ENCODE measurements around the gene NCAPG.
"Not testable (repeated sequence)": the region's sequence is repeated elsewhere in the genome, so short reads cannot be mapped to it uniquely, and the experiment has no call there.

The NCAPG gene

GRCh38 chr4:17817027-17817426 lies 6.2 kb downstream of the NCAPG start:
- H3K4me1 Mint-ChIP-seq (ENCODE audit: low read depth), result peaks cover 25% of the 10 kb centered on the region
- no peak overlapping the region for H3K27ac Mint-ChIP-seq
- no peaks in the 10 kb centered on the region for H3K9me3 Mint-ChIP-seq
- H3K27me3 Mint-ChIP-seq, result no peaks in the 10 kb centered on the region
- peaks cover 70% of the 10 kb centered on the region for H3K36me3 Mint-ChIP-seq (ENCODE audit: low read depth)
- no peak overlapping the region for H3K4me3 Mint-ChIP-seq

- Mint-ChIP-seq H3K4me1 (ENCODE audit: low read depth) (no peaks in the 10 kb centered on the region), H3K36me3 (ENCODE audit: low read depth) (peaks cover 75% of the 10 kb centered on the region), H3K27me3 (no peaks in the 10 kb centered on the region), H3K4me3 (no peak overlapping the region), H3K27ac (no peak overlapping the region), H3K9me3 (no peaks in the 10 kb centered on the region)
Measured at GRCh38 chr4:17823871-17824669, 13.3 kb downstream of the NCAPG start.

- no peaks in the 10 kb centered on the region for H3K9me3 Mint-ChIP-seq
- H3K36me3 Mint-ChIP-seq (ENCODE audit: low read depth), result peaks cover 57% of the 10 kb centered on the region
- no peak overlapping the region for H3K4me3 Mint-ChIP-seq
- no peaks in the 10 kb centered on the region for H3K4me1 Mint-ChIP-seq (ENCODE audit: low read depth)
- no peak overlapping the region for H3K27ac Mint-ChIP-seq
- no peaks in the 10 kb centered on the region for H3K27me3 Mint-ChIP-seq
Measured at GRCh38 chr4:17846266-17846665, 35.5 kb downstream of the NCAPG start.

- H3K36me3 Mint-ChIP-seq (ENCODE audit: low read depth), result peaks cover 19% of the 10 kb centered on the region
- not testable (repeated sequence) for H3K9me3 Mint-ChIP-seq; H3K27ac Mint-ChIP-seq; H3K4me3 Mint-ChIP-seq; H3K4me1 Mint-ChIP-seq (ENCODE audit: low read depth); H3K27me3 Mint-ChIP-seq
Measured at GRCh38 chr4:17850295-17850694, 39.5 kb downstream of the NCAPG start.

GRCh38 chr4:17851959-17852358 lies 41.2 kb downstream of the NCAPG start:
- Mint-ChIP-seq H3K4me1 (ENCODE audit: low read depth) (no peaks in the 10 kb centered on the region), H3K27me3 (no peaks in the 10 kb centered on the region), H3K9me3 (no peaks in the 10 kb centered on the region), H3K4me3 (no peak overlapping the region), H3K36me3 (ENCODE audit: low read depth) (peaks cover 6% of the 10 kb centered on the region), H3K27ac (no peak overlapping the region)

GRCh38 chr4:17854036-17854435 lies 43.3 kb downstream of the NCAPG start:
- Mint-ChIP-seq H3K4me1 (ENCODE audit: low read depth) (no peaks in the 10 kb centered on the region), H3K4me3 (no peak overlapping the region), H3K36me3 (ENCODE audit: low read depth) (peaks cover 7% of the 10 kb centered on the region), H3K9me3 (no peaks in the 10 kb centered on the region), H3K27me3 (no peaks in the 10 kb centered on the region), H3K27ac (no peak overlapping the region)

GRCh38 chr4:17859793-17860406 lies 49.1 kb downstream of the NCAPG start:
- no peak overlapping the region for H3K4me3 Mint-ChIP-seq

GRCh38 chr4:17861906-17862305 lies 51.1 kb downstream of the NCAPG start:
- not testable (repeated sequence) for H3K27ac Mint-ChIP-seq; H3K4me1 Mint-ChIP-seq (ENCODE audit: low read depth); H3K27me3 Mint-ChIP-seq; H3K4me3 Mint-ChIP-seq
- Mint-ChIP-seq H3K9me3 (peaks cover 18% of the 10 kb centered on the region), H3K36me3 (ENCODE audit: low read depth) (peaks cover 44% of the 10 kb centered on the region)

More at GRCh38 chr4:17859793-17860406, 49.1 kb downstream of the NCAPG start:
- Mint-ChIP-seq H3K36me3 (ENCODE audit: low read depth) (peaks cover 37% of the 10 kb centered on the region), H3K4me1 (ENCODE audit: low read depth) (no peaks in the 10 kb centered on the region), H3K27ac (no peak overlapping the region), H3K9me3 (peaks cover 18% of the 10 kb centered on the region), H3K27me3 (no peaks in the 10 kb centered on the region)

- peaks cover 18% of the 10 kb centered on the region for H3K9me3 Mint-ChIP-seq
- no peak overlapping the region for H3K27ac Mint-ChIP-seq
- no peaks in the 10 kb centered on the region for H3K4me1 Mint-ChIP-seq (ENCODE audit: low read depth)
- H3K27me3 Mint-ChIP-seq, result no peaks in the 10 kb centered on the region
- H3K4me3 Mint-ChIP-seq, result no peak overlapping the region
- peaks cover 37% of the 10 kb centered on the region for H3K36me3 Mint-ChIP-seq (ENCODE audit: low read depth)
Measured at GRCh38 chr4:17865866-17866363, 55.1 kb downstream of the NCAPG start.

GRCh38 chr4:17866810-17867209 lies 56.0 kb downstream of the NCAPG start:
- Mint-ChIP-seq H3K4me3 (no peak overlapping the region), H3K27me3 (no peaks in the 10 kb centered on the region), H3K27ac (no peak overlapping the region), H3K9me3 (peaks cover 14% of the 10 kb centered on the region), H3K36me3 (ENCODE audit: low read depth) (peaks cover 33% of the 10 kb centered on the region), H3K4me1 (ENCODE audit: low read depth) (no peaks in the 10 kb centered on the region)

- H3K27ac Mint-ChIP-seq, result no peak overlapping the region
- H3K27me3 Mint-ChIP-seq, result no peaks in the 10 kb centered on the region
- H3K9me3 Mint-ChIP-seq, result peaks cover 9% of the 10 kb centered on the region
- no peak overlapping the region for H3K4me3 Mint-ChIP-seq
- no peaks in the 10 kb centered on the region for H3K4me1 Mint-ChIP-seq (ENCODE audit: low read depth)
- H3K36me3 Mint-ChIP-seq (ENCODE audit: low read depth), result peaks cover 29% of the 10 kb centered on the region
Measured at GRCh38 chr4:17867276-17867675, 56.5 kb downstream of the NCAPG start.

GRCh38 chr4:17869327-17869726 lies 58.5 kb downstream of the NCAPG start:
- Mint-ChIP-seq H3K27me3 (no peaks in the 10 kb centered on the region), H3K27ac (no peak overlapping the region), H3K9me3 (no peaks in the 10 kb centered on the region), H3K36me3 (ENCODE audit: low read depth) (peaks cover 12% of the 10 kb centered on the region), H3K4me3 (no peak overlapping the region), H3K4me1 (ENCODE audit: low read depth) (no peaks in the 10 kb centered on the region)

- no peak overlapping the region for H3K27ac Mint-ChIP-seq
- peaks cover 5% of the 10 kb centered on the region for H3K9me3 Mint-ChIP-seq
- peaks cover 20% of the 10 kb centered on the region for H3K36me3 Mint-ChIP-seq (ENCODE audit: low read depth)
- no peak overlapping the region for H3K4me3 Mint-ChIP-seq
- H3K4me1 Mint-ChIP-seq (ENCODE audit: low read depth), result no peaks in the 10 kb centered on the region
- no peaks in the 10 kb centered on the region for H3K27me3 Mint-ChIP-seq
Measured at GRCh38 chr4:17875402-17876070, 64.8 kb downstream of the NCAPG start.

GRCh38 chr4:17876943-17877342 lies 66.2 kb downstream of the NCAPG start:
- H3K9me3 Mint-ChIP-seq, result peaks cover 5% of the 10 kb centered on the region

GRCh38 chr4:17877661-17878060 lies 66.9 kb downstream of the NCAPG start:
- H3K36me3 Mint-ChIP-seq (ENCODE audit: low read depth), result peaks cover 20% of the 10 kb centered on the region
- no peak overlapping the region for H3K27ac Mint-ChIP-seq
- H3K4me1 Mint-ChIP-seq (ENCODE audit: low read depth), result no peaks in the 10 kb centered on the region
- no peaks in the 10 kb centered on the region for H3K27me3 Mint-ChIP-seq
- H3K4me3 Mint-ChIP-seq, result no peak overlapping the region
- peaks cover 5% of the 10 kb centered on the region for H3K9me3 Mint-ChIP-seq

More at GRCh38 chr4:17876943-17877342, 66.2 kb downstream of the NCAPG start:
- Mint-ChIP-seq H3K27me3 (no peaks in the 10 kb centered on the region), H3K4me3 (no peak overlapping the region), H3K27ac (no peak overlapping the region), H3K36me3 (ENCODE audit: low read depth) (peaks cover 20% of the 10 kb centered on the region), H3K4me1 (ENCODE audit: low read depth) (no peaks in the 10 kb centered on the region)
